Spleen (tissue), 7 donors: ENCODE data around the gene PRRC1.

ENCODE experiments used
- POLR2A ChIP-seq, 3 donors: fragments of 450-650 bp; IDR thresholded peaks; one replicate each; pipeline ENCODE4 v1.5.1; 2017; ENCODE audit warnings: antibody characterized with exemption in 3 of 3, mild to moderate bottlenecking in 1 of 3
- POLR2AphosphoS5 ChIP-seq, 3 donors: sonication (generic); formaldehyde crosslinking; IDR thresholded peaks; one replicate each; pipeline ENCODE4 v1.5.1; 2017; ENCODE audit warnings: antibody characterized with exemption in 3 of 3
- TF ChIP-seq, protein P1 (sequence below), 11 experiments: fragments of 200-600 bp in 7 of 11; fragments of 450-650 bp in 4 of 11; sonication (generic) in 4 of 11; IDR thresholded peaks in 8 of 11; conservative IDR thresholded peaks in 3 of 11; 1 replicate in 7 of 11; 2 replicates in 4 of 11; pipeline versions ENCODE4 v1.4.0 to v1.8.0; 2016 to 2021; ENCODE audit warnings: antibody characterized with exemption in 11 of 11, inconsistent platforms in 4 of 11, mild to moderate bottlenecking in 1 of 11
- donor health status: DM: no; HTN: no; CAD: no; lungs with moderate emphysema.
- donor health status: DM: no; HTN: no; CAD: no.
- donor health status: DM: no; HTN: no; CAD: no.

DNA sequence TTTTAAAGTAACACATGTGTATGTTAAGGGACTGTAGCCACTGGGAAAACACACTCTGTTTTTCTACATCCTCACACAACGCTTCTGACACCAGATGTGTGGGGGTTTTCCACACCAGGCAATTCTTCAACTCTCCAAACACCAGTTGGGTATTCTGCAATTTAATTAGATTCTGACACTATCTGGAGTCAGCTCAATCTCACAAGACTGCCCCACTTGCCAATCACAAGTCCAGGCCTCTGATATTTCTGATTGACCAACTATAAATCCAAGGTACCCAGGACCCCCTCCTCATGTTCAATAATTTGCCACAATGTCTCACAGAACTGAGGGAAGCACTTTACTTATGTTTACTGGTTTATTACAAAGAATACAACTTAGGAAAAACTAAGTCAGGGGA lies 70.9 kb downstream of the PRRC1 start:
- no peak for TF ChIP-seq POLR2A (IDR thresholded peaks at IDR 0.05)
- TF ChIP-seq, protein P1, sequence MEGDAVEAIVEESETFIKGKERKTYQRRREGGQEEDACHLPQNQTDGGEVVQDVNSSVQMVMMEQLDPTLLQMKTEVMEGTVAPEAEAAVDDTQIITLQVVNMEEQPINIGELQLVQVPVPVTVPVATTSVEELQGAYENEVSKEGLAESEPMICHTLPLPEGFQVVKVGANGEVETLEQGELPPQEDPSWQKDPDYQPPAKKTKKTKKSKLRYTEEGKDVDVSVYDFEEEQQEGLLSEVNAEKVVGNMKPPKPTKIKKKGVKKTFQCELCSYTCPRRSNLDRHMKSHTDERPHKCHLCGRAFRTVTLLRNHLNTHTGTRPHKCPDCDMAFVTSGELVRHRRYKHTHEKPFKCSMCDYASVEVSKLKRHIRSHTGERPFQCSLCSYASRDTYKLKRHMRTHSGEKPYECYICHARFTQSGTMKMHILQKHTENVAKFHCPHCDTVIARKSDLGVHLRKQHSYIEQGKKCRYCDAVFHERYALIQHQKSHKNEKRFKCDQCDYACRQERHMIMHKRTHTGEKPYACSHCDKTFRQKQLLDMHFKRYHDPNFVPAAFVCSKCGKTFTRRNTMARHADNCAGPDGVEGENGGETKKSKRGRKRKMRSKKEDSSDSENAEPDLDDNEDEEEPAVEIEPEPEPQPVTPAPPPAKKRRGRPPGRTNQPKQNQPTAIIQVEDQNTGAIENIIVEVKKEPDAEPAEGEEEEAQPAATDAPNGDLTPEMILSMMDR (IDR thresholded peaks at IDR 0.05 in 8 of 11, conservative IDR thresholded peaks at IDR 0.05 in 3 of 11) = no peak
- TF ChIP-seq POLR2AphosphoS5 (IDR thresholded peaks at IDR 0.05) = no peak
